ENCODE measurements around the gene CXCR6. TPM values are rescaled to one million over a fixed set of nuclear protein-coding genes. Genes with fewer than 3 reads are reported as not detected.
A peak's percentile ranks its signal among the peaks of the same experiment; 100 is the strongest.

CXCR6 gene
- total RNA-seq, 1 donor from 2014 or later, result 0.33 TPM

- no peak overlapping the region for H3K4me3 ChIP-seq
- H3K27me3 ChIP-seq (ENCODE audit: low read depth), result no peaks in the 10 kb centered on the region
- peaks cover 34% of the 10 kb centered on the region for H3K36me3 ChIP-seq
- H3K27ac ChIP-seq (replicated peaks), result peak overlapping the region; percentile 14
- intact Hi-C loops (cut with micrococcal nuclease), result loop anchor here (2.0 kb wide), 1 partner anchor 139 kb away; no protein-coding TSS in a partner anchor
- H3K9me3 ChIP-seq (replicated peaks), result no peaks in the 10 kb centered on the region
- TF ChIP-seq CTCF (IDR thresholded peaks at IDR 0.05; ENCODE audit: borderline replicate concordance), result no peak
- peaks cover 58% of the 10 kb centered on the region for H3K4me1 ChIP-seq
- DNase-seq, result no peak
These were observed 3.9 kb upstream of the CXCR6 start for GRCh38 chr3:45939341-45939771.

- H3K36me3 ChIP-seq, result peaks cover 35% of the 10 kb centered on the region
- intact Hi-C loops (cut with micrococcal nuclease), result no loop called here
- H3K4me3 ChIP-seq, result no peak overlapping the region
- no peak for TF ChIP-seq CTCF (IDR thresholded peaks at IDR 0.05; ENCODE audit: borderline replicate concordance)
- no peak for DNase-seq
- H3K27ac ChIP-seq (replicated peaks), result no peak overlapping the region
- peaks cover 50% of the 10 kb centered on the region for H3K4me1 ChIP-seq
- no peaks in the 10 kb centered on the region for H3K9me3 ChIP-seq (replicated peaks)
- H3K27me3 ChIP-seq (ENCODE audit: low read depth), result no peaks in the 10 kb centered on the region
These were observed 3.1 kb upstream of the CXCR6 start for GRCh38 chr3:45940004-45940780.

GRCh38 chr3:45940781-45941365, 2.4 kb upstream of the CXCR6 start:
- Histone ChIP-seq H3K36me3 (peaks cover 35% of the 10 kb centered on the region), H3K4me3 (no peak overlapping the region), H3K9me3 (replicated peaks) (no peaks in the 10 kb centered on the region), H3K27ac (replicated peaks) (no peak overlapping the region), H3K27me3 (ENCODE audit: low read depth) (no peaks in the 10 kb centered on the region), H3K4me1 (peaks cover 43% of the 10 kb centered on the region)
- intact Hi-C loops (cut with micrococcal nuclease), result no loop called here
- no peak for TF ChIP-seq CTCF (IDR thresholded peaks at IDR 0.05; ENCODE audit: borderline replicate concordance)
- no peak for DNase-seq

- peaks cover 42% of the 10 kb centered on the region for H3K4me1 ChIP-seq
- H3K27me3 ChIP-seq (ENCODE audit: low read depth), result no peaks in the 10 kb centered on the region
- H3K4me3 ChIP-seq, result no peak overlapping the region
- intact Hi-C loops (cut with micrococcal nuclease), result no loop called here
- TF ChIP-seq CTCF (IDR thresholded peaks at IDR 0.05; ENCODE audit: borderline replicate concordance), result no peak
- peak overlapping the region; percentile 42 for H3K27ac ChIP-seq (replicated peaks)
- H3K9me3 ChIP-seq (replicated peaks), result no peaks in the 10 kb centered on the region
- no peak for DNase-seq
- peaks cover 35% of the 10 kb centered on the region for H3K36me3 ChIP-seq
These were observed 1.0 kb upstream of the CXCR6 start for GRCh38 chr3:45942051-45942825.

- DNase-seq, result no peak
- no peaks in the 10 kb centered on the region for H3K9me3 ChIP-seq (replicated peaks)
- peaks cover 43% of the 10 kb centered on the region for H3K4me1 ChIP-seq
- peaks cover 56% of the 10 kb centered on the region for H3K36me3 ChIP-seq
- H3K27ac ChIP-seq (replicated peaks), result no peak overlapping the region
- TF ChIP-seq CTCF (IDR thresholded peaks at IDR 0.05; ENCODE audit: borderline replicate concordance), result no peak
- H3K27me3 ChIP-seq (ENCODE audit: low read depth), result no peaks in the 10 kb centered on the region
- no peak overlapping the region for H3K4me3 ChIP-seq
- intact Hi-C loops (cut with micrococcal nuclease), result no loop called here
These were observed 1.8 kb downstream of the CXCR6 start for GRCh38 chr3:45944830-45945620.

Measured in left ventricle myocardium inferior (tissue), 1 donor.